ENCODE results near the gene MAP6. TPM values are rescaled to one million over a fixed set of nuclear protein-coding genes. Genes with fewer than 3 reads are reported as not detected.

Gene MAP6
- total and polyA plus RNA-seq, 2 of the 13 experiments (the other 11 are each of a cell fraction or from before 2014, with no cell fraction given): 0.04 TPM; not detected in 1

DNA sequence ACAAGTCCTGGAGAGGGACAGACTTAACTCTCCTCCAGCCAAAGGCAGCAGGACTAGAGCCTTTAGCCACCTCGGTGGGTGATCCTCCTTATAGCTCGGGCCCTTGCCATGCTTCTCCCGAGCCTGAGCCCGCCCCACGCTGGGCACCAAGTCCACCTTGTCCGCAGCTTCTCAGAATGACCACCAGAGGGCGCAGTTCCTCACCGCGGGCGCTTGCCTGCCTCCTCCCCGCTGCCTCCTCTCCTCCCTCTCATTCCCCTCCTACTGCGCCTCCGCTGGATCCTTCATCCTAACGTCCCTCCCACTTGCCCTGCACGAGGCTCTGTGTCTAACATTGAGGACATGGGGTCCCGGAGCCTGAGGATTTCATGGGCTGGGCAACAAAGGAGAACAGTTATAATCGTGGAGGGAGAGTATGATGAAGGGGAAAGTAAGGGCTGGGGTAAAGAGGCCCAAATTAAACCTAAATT lies 37.5 kb upstream of the MAP6 start (continued):
- TF ChIP-seq KIAA2018 (CRISPR knock-in tag; IDR thresholded peaks at IDR 0.05; ENCODE audit: borderline replicate concordance): no peak
- 0 out of 2 replicates have a peak, but pooled peaks have one; percentile 30 for TF ChIP-seq THAP11 (CRISPR knock-in tag; IDR thresholded peaks at IDR 0.05)
- TF ChIP-seq, protein P1, sequence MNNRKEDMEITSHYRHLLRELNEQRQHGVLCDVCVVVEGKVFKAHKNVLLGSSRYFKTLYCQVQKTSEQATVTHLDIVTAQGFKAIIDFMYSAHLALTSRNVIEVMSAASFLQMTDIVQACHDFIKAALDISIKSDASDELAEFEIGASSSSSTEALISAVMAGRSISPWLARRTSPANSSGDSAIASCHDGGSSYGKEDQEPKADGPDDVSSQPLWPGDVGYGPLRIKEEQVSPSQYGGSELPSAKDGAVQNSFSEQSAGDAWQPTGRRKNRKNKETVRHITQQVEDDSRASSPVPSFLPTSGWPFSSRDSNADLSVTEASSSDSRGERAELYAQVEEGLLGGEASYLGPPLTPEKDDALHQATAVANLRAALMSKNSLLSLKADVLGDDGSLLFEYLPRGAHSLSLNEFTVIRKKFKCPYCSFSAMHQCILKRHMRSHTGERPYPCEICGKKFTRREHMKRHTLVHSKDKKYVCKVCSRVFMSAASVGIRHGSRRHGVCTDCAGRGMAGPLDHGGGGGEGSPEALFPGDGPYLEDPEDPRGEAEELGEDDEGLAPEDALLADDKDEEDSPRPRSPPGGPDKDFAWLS (CRISPR knock-in tag; IDR thresholded peaks at IDR 0.05; ENCODE audit: borderline replicate concordance): no peak
- TF ChIP-seq, protein P2, sequence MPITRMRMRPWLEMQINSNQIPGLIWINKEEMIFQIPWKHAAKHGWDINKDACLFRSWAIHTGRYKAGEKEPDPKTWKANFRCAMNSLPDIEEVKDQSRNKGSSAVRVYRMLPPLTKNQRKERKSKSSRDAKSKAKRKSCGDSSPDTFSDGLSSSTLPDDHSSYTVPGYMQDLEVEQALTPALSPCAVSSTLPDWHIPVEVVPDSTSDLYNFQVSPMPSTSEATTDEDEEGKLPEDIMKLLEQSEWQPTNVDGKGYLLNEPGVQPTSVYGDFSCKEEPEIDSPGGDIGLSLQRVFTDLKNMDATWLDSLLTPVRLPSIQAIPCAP (CRISPR knock-in tag; IDR thresholded peaks at IDR 0.05; ENCODE audit: low read depth): no peak
- TF ChIP-seq RXRA (CRISPR knock-in tag; IDR thresholded peaks at IDR 0.05): no peak
- no peak for TF ChIP-seq RNF219 (CRISPR knock-in tag; IDR thresholded peaks at IDR 0.05)
- no peak for TF ChIP-seq ZNF891 (CRISPR knock-in tag; IDR thresholded peaks at IDR 0.05)
